Measurements from ENCODE around the gene DPP7.

The DPP7 gene

GRCh38 chr9:137114613-137115393 lies at the start of gene DPP7:
TSS of gene DPP7 (minus strand) at chr9:137114733. CDS start at chr9:137114713, 20 bp downstream.
- peak; percentile 70 for DNase-seq

- DNase-seq = no peak
Observed at GRCh38 chr9:137163805-137164204, 49.3 kb upstream of the DPP7 start.

GRCh38 chr9:137163365-137163715 lies 48.8 kb upstream of the DPP7 start:
- peak; percentile 46 for DNase-seq

- DNase-seq = peak; percentile 52
Observed at GRCh38 chr9:137162505-137163364, 48.2 kb upstream of the DPP7 start.

GRCh38 chr9:137161558-137162486 lies 47.3 kb upstream of the DPP7 start:
- peak; percentile 71 for DNase-seq

- DNase-seq = no peak
Observed at GRCh38 chr9:137160716-137161557, 46.4 kb upstream of the DPP7 start.

GRCh38 chr9:137160054-137160425 lies 45.5 kb upstream of the DPP7 start:
- no peak for DNase-seq

- DNase-seq = no peak
Observed at GRCh38 chr9:137159105-137160053, 44.8 kb upstream of the DPP7 start.

GRCh38 chr9:137158625-137159024 lies 44.1 kb upstream of the DPP7 start:
- DNase-seq = no peak

GRCh38 chr9:137157618-137158415 lies 43.3 kb upstream of the DPP7 start:
- peak; percentile 48 for DNase-seq

GRCh38 chr9:137156567-137157375 lies 42.2 kb upstream of the DPP7 start:
- peak; percentile 78 for DNase-seq

GRCh38 chr9:137152844-137153405 lies 38.4 kb upstream of the DPP7 start:
- DNase-seq = no peak

GRCh38 chr9:137150617-137151457 lies 36.3 kb upstream of the DPP7 start:
- DNase-seq = peak; percentile 98

GRCh38 chr9:137149942-137150616 lies 35.5 kb upstream of the DPP7 start:
- peak; percentile 98 for DNase-seq

GRCh38 chr9:137149363-137149762 lies 34.8 kb upstream of the DPP7 start:
- DNase-seq = no peak

GRCh38 chr9:137148661-137149060 lies 34.1 kb upstream of the DPP7 start:
- DNase-seq = no peak

- no peak for DNase-seq
Observed at GRCh38 chr9:137148242-137148641, 33.7 kb upstream of the DPP7 start.

All from NCI-H82 (cell line).